SW 1271 (cell line): Measurements from ENCODE around the gene SGSM1.

Experiments
- DNase-seq, 2 experiments: peaks; one replicate each; lab custom pipeline; 2025; lab: John Stamatoyannopoulos, UW

The SGSM1 gene

DNA sequence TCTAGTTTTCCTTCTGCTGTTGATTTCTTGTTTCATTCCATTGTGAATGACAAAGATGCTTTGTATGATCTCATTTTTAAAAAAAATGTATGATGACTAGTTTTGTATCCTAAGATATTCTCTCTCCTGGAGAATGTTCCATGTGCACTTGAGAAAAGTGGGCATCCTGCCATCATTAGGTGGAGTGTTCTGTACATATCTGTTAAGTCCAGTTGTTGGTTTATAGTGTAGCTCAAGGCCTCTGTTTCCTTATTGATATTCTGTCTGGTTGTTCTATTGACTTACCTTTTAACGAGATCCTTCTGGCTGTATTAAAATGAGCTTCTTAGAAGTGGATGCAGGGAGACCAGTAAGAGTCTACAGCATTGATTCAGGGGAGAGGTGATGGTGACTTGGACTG, 35.2 kb downstream of the SGSM1 start:
- DNase-seq = no peak

- DNase-seq = no peak
These were observed 37.0 kb downstream of the SGSM1 start for GRCh38 chr22:24843048-24843447.

DNA sequence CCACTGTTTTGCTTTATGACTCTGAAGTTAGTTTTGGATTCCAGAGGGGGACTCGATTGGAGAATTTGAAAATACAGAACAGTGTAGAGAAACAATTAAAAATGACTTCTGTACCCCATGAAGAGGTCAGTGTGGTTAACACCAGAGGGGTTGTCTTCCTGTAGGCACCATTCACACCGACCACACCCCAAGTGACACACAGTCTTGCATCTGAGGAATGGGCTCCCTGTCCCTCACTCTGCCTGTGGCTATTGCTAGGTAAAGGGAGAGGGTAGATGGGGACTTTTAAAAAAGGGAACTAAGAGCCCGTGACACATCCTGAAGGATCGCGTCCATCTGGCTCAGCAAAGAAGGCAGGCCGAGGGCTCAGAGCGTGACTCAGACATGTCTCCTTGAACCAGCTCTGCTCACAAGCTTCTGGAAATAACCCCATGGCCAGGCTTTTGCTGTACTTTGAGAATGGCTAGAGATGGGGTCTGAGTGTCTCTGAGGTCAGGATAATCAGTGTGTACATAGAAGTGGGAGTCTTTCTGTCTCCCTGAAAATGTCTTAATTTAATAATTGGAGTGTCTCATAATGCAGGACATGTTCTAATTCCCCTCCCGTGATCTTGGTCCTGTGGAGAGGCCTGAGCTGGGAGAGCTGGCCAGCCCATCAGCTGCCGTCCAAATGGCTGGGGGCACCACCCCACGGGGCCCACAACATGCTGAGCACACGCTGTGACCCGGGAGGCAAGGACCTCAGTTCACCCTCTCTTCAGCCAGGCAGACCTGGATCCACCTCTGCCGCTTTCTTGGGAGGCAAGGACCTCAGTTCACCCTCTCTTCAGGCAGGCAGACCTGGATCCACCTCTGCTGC, 39.3 kb downstream of the SGSM1 start:
- peak in 1 of 2 experiments; percentile 12 for DNase-seq

- no peak for DNase-seq
These were observed 41.5 kb downstream of the SGSM1 start for GRCh38 chr22:24847490-24847889.

DNA sequence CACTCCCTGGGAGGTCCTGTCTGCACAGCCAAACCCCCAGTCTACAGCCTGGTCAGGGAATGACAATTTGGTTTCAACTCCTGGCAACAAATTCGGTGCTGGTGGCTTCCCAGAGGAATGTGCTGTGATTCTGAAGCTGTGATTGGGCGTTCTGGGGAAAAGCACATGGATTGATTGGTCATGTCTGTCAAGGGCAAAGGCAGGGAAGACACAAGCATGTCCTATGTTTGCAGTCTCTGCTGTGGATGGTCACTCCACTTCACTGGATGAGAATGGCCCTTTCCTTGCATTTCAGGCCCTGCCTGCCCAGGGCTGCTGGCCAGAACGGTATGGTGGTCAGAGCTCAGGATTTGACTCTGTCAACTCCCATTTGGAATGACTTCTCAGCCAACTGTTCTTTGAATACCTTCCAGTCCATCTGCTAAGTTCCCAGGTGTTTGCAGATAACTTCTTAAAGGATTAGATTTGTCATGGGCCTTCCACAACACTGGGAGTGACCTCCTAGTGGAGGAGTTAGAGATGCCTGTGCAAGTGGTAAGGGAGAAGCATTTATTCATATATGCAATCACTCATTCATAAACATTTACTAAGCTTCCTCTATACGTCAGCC, 42.7 kb downstream of the SGSM1 start:
- no peak for DNase-seq

DNA sequence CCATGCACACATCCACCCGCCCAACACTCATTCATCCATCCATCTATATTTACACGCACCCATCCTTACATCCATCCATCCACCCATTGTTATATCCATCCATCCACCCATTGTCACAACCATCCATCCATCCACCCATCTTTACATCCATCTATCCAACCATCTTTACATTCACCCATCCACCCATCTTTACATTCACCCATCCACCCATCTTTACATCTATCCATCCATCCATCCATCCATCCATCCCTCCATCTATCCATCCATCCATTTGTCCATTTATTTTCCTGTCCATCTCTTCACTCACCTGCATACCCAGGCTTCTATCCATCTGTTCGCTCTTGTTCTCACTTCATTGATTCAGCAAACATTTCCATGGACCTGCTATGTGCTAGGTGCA, 49.8 kb downstream of the SGSM1 start:
- no peak for DNase-seq

DNA sequence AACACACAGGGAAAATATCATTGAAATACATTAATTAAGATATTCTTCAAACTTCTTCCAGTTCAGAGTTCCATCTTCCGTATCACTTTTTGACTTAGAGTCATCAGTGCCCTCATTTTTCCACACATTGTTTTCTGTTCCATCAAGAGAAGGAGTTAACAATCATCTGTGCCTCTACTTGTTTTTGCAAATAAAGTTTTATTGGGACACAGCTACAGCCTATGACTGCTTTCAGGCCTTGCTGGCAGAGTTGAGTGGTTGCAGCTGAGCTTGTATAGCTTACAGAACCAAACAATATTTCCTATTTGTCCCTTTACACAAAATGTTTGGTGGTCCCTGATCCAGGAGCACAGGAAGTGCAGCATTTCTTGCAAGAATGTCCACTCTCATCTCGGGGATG, 51.6 kb downstream of the SGSM1 start:
- DNase-seq = no peak

DNA sequence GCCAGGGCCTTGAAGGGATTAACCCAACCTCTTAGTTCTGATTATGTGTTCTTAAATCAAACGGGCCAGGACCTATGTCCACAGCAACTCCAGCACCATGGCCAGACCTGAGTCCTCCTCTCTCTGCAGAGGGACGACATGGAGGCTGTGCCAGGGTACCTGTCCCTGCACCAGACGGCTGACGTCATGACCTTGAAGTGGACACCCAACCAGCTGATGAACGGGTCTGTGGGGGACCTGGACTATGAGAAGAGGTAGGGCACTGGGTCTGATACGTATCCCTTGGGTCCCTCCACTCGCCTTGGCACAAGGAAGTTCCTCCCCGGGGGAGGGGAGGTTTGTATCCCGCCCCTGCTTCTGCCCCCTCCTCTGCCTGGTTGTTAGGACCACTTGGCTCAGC, 53.6 kb downstream of the SGSM1 start:
- DNase-seq = no peak

DNA sequence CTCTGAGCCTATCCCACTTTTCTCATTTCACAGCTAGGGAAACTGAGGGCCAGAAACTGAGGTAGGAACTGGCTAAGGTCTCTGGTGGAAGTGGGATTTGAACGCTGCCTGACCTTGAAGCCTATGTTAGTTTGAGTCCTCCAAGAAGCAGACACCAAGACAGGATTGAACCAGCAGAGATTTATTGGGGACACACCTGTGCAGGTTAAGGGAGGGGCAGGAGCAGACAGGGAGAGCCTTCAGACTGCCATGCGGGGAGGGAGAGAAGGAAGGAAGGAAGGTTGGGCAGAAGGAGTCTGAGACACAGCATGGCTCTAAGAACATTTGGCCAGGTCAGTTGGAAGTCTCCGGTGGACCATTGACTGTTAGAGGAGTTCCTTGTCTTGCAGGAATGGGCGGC, 59.5 kb downstream of the SGSM1 start:
- no peak for DNase-seq

DNA sequence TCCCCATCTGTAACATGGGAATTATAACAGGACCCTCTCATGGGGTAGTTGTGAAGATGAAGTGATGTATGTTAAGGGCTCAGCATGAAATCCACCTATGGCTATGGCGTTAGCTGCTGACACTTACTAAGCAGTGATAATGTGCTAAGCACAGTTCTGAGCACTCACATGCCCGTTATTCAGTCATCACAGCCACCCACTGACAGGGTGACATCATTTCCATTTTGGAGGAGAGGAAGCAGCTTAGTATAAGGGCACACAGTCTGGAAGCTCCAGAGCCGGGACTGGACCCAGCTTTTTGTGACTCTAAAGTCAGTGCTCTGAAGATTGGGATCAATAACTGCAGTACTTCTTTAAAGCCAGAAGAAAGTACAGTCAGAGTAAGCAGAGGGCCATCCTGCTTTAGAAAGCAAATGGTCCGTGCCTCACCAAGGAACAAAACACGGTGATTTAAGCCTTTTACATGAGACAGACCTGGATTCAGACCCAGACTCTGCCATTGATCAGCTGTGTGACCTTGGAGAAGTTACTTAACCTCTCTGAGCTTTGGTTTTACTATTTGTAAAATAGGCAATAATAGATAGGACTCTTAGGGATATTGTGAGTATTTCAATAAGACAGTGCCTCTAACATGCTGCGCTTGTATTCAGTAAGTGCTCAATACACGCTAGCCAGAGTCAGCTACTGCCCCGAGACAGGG, 61.5 kb downstream of the SGSM1 start:
- DNase-seq = no peak

- no peak for DNase-seq
These were observed 63.0 kb downstream of the SGSM1 start for GRCh38 chr22:24868979-24869378.

DNA sequence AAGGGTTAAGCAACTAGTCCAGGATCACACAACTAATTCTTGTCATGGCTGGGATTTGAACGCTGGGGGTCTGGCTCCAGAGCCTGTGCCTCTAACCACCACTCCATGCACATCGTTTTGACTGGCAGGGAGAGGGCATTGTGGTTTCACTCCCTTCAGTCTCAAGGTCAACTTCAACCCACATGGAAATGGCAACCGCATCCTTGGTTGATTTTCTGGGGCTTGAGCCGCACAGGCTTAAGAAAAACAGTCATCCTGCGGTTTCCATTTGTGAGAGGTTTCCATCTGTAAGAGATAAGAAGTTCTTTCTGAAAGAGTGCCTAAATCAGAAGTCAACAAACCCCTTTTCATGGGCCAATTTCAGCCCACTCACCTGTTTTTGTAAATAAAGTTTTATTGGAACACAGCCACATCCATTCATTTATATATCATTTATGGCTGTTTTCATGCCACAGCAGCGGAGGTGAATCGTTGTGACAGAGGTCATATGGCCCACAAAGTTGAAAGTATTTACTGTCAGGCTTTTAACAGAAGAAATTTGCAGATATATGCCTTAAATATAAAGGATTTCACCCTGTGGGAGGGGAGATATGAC, 65.7 kb downstream of the SGSM1 start:
- DNase-seq = no peak

DNA sequence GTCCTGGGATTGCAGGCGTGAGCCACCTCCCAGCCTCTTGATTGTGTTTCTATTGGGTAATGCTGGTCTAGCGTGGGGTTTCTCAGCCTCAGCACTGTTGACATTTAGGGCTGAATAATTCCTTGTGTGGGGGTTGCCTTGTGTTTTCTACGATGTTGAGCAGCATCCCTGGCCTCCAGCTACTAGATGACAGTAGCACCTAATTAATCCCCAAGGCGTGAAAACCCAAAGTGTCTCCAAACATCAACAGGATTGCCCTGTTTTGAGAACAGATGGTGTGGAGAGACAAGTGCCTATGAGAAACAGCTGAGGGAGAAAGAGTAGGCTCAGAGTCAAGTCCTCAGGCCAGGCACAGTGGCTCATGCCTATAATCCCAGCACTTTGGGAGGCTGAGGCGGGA, 67.2 kb downstream of the SGSM1 start:
- DNase-seq = no peak

DNA sequence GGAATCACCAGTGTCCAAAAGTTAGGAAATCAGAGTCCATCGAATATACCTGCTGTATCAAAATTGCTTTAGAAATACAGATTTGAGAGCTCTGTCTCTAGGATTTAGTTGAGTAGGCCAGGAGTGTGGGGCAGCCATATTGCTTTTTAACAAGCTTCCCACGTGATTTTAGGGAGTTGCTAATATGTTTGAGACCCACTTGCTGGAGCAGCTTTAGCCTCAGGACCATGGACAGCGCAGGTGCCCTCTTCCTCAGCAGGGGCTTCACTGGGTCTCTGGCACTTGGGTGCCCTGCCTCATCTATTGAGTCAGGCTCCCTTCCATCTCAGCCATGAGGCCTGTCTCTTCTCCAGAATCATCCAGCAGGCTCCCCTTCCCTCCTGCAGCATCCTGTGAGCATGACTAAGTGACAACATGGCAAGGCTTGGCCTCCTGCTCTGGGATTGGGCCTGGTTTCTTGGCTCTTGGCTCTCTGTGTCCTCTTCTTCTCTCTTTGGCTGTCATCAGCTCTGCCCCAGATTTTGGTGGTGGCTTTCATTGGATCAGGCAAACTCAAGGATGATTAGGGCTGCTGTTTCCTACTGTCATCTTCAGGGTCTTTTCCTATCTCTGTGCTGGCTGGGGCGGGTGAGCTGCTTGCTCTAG, 70.0 kb downstream of the SGSM1 start:
- no peak for DNase-seq

- no peak for DNase-seq
These were observed 70.7 kb downstream of the SGSM1 start for GRCh38 chr22:24876700-24877099.

DNA sequence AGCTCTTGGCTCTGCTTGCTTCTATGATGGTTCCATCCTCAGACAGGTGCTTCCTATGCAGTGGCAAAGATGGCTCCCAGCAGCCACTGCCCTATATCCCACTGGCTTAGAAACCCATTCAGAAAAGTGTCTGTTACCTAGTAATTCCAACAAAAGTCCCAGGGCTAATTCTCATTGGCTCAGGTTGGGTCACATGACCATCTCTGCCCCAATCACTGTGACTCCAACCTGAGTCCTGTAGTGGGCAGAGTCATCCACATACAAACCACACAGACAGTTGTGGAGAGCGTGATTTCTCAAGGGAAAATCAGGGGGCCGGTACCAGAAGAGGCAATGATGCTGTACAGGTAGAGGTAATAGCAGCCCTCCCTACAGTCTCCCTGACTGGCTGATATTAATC, 73.0 kb downstream of the SGSM1 start:
- DNase-seq = no peak

DNA sequence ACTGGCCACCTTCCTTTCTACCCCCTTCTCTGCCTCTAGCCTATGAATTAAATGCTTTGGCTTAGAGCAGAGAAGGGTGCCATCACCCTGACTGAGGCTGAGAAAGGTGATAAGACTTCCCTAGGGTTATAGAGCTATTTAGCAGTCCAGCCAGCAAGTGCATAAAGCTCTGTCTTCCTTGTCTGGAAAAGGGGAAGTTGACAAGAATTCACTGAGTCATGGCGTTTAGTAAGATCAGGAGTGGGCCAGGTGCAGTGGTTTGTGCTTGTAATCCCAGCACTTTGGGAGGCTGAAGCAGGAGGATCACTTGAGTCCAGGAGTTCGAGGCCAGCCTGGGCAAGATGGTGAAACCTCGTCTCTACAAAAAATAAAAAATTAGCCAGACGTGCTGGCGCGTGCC, 77.4 kb downstream of the SGSM1 start:
- DNase-seq = no peak

DNA sequence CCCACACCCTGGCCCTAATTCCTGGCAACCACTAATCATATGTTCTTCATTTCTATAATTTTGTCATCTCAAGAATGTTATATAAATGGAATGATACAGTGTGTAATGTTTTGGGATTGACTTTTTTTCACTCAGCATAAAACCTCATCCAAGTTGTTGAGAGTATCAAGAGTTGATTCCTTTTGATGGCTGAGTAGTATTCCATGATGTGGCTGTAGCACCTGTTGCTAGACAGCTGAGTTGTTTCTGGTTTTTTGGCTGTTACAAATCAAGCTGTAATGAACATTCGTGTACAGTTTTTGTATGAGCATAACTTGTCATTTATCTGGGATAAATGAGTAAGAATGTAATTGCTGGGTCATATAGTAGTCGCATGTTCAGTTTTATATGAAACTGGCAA, 81.2 kb downstream of the SGSM1 start:
- DNase-seq = no peak

DNA sequence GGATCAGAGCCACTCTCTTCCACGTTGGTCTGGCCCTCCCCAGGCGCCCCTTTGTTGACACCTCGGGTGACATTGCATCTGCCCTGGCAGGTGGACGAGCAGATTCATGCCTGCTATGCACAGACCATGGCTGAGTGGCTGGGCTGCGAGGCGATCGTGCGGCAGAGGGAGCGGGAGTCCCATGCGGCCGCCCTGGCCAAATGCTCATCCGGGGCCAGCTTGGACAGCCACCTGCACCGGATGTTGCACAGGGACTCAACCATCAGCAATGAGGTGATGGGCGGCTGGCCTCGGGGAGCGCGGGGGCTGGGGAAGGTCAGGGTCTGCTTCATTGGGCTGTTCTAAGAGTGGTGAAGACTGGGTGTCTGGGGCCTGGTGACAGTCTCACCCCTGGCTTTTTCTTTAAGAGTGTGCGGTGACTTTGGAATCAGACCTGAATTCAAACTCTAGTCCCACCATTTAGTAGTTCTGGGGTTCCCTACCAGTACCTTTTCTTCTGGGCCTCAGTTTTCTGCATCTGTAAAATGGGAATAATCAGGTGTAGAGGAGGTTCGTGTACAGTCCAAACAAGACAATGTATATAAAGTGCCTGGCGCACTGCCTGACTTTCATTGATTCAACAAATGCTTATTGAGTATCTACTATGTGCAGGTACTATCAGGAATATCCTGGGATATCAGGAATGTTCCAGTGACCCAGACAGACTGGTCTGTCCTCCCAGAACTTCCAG, 87.5 kb downstream of the SGSM1 start:
- DNase-seq = no peak

- DNase-seq = peak; percentile 80 to 94
These were observed 88.4 kb downstream of the SGSM1 start for GRCh38 chr22:24894220-24894975.

GRCh38 chr22:24894998-24895397, 89.0 kb downstream of the SGSM1 start:
- peak in 1 of 2 experiments; percentile 39 for DNase-seq
